GM18867 (cell line): ENCODE measurements around the gene EHMT2.
"Not testable (repeated sequence)": the region's sequence is repeated elsewhere in the genome, so short reads cannot be mapped to it uniquely, and the experiment has no call there.

Experiments used
- ATAC-seq: cut with Tn5 transposase; IDR thresholded peaks from one replicate; pipeline ENCODE4 v1.9.1; 2021; ENCODE audit warnings: mild to moderate bottlenecking, moderate library complexity; ENCODE audit not compliant: unreplicated experiment

EHMT2 gene

DNA sequence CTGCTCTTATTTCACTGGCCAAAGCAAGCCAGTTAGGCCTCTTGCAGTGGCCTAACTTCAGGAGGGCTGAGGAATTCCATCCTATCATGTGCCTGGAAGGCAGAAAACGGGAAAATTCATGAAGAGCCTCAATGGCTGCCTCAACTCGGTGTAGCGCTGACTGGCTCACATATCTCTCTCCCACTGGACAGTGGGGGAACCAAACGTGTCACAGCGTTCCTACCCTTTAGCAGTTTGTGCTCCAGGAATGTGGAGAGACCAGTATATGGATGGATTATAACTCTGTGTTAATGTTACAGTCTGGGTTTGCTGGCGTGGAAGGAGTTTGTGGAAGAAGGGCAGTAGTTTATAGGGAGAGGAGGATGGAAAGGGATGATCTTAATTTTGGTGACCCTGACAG lies 18.3 kb upstream of the EHMT2 start:
- ATAC-seq = no peak

DNA sequence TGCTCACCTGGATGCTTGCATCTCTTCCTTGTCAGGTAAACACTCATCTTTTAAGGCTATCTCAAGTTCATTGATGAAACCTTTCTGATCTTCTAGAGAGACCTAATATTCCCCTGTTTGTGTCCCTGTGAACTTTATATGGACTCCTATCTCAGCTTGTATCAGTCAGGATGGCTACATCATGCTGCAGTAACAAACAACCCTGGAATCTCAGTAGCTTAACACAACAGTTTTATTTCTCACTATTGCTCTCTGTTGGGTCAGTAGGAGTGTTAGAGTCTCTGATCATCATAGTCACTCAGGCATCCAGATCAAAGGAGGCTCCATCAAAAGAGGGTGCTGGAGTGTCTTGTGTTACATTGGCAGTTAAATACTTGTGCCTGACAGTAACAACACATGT lies 17.9 kb upstream of the EHMT2 start:
- ATAC-seq = no peak

DNA sequence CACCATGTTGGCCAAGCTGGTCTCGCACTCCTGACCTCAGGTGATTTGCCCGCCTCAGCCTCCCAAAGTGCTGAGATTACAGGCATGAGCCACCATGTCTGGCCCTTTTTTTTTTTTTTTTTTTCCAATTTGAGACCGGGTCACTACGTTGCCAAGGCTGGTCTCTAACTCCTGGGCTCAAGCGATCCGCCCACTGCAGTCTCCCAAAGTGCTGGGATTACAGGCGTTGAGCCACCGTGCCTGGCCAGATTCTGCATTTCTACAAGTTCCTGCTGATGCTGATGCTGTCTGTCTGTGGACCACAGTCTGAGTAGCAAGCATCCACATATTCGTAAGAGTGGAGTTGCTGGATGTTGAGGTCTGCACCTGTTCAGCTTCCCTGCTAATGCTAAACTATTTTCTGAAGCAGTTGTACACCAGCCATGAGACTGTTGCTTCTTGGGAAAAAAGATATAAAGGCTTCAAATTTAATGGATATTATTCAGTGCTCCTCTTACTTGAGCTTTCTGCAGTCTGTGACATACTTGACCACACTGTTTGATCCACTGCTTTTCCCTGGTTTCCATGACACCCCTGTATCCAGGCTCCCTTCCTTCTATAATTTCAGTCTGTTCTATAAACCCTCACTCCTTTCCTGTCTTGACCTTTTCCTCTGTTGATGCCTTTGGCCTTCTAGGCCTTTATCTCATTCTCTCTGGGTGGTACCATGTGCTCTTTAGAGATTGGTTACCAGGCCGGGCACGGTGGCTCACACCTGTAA lies 14.5 kb upstream of the EHMT2 start:
- no peak for ATAC-seq

DNA sequence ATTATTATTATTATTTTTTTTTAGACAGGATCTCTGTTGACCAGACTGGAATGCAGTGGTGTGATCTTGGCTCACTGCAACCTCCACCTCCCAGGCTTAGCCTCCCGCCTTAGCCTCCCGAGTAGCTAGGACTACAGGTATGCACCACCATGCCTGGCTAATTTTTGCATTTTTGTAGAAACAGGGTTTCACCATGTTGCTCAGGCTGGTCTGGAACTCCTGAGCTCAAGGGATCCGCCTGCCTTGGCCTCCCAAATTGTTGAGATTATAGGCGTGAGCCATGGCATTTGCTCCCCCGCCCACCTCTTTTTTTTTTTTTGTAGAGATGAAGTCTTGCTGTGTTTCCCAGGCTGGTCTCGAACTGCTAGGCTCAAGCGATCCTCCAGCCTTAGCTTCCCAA lies 11.8 kb upstream of the EHMT2 start:
- ATAC-seq = not testable (repeated sequence)

DNA sequence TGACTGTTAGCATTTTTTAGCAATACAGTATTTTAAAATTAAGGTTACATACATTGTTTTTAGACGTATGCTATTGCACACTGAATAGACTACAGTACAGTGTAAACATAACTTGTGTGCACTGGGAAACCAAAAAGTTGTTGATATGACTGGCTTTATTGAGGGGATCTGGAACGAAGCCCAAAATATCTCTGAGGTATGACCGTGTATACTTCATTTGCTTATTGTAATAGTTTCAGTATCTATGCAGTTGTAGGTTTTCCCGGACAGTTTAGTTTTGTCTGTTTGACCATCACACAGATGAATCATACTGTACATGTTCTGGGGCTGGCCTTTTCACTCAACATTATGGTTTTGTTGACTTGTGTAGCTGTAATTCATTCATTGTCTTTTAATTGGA lies 11.3 kb upstream of the EHMT2 start:
- peak; percentile 83 for ATAC-seq

DNA sequence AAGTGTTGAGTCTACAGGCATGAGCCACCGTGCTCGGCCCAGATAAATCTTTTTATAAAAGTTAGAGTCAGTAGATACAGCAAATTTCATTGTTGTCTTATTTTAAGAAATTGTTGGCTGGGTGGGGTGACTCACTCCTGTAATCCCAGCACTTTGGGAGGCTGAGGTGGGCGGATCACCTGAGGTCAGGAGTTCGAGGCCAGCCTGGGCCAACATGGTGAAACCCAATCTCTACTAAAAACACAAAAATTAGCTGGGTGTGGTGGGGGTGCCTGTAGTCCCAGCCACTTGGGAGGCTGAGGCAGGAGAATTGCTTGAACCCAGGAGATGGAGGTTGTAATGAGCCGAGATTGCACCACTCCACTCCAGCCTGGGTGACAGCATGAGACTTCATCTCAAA lies 10.8 kb upstream of the EHMT2 start:
- ATAC-seq = not testable (repeated sequence)

DNA sequence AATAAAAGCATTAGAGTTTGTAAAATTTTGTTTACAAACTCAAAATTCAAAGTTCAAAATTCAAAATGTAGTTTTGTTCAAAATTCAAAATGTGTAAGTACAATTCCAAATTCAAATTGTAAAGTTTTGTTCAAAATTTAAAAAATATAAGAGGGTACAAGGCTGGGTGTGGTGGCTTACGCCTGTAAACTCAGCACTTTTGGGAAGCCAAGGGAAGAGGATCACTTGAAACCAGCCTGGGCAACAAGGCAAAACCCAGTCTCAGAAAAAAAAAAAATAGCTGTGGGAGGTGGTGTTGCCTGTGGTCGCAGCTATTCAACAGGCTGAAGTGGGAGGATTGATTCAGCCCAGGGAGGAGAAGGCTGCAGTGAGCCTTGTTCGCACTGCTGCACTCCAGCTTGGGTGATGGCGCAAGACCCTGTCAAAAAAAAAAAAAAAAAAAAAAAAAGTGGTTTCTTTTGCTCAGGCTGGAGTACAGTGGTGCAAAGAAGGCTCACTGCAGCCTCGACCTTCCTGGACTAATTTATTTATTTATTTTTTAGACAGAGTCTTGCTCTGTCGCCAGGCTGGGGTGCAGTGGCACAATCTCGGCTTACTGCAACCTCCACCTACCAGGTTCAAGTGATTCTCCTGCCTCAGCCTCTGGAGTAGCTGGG lies 9.8 kb upstream of the EHMT2 start:
- ATAC-seq = no peak

DNA sequence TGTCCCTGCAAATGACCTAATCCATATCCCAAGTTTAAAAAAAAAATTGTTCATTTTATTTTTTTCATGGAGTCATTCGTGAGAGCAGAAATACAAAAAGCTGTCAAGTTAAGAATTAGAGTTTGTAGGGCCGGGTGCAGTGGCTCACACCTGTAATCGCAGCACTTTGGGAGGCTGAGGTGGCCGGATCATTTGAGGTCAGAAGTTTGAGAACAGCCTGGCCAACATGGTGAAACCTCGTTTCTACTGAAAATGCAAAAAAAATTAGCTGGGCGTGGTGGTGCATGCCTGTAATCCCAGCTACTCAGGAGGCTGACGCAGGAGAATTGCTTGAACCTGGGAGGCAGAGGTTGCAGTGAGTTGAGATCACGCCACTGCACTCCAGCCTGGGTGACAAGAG lies 9.2 kb upstream of the EHMT2 start:
- not testable (repeated sequence) for ATAC-seq

DNA sequence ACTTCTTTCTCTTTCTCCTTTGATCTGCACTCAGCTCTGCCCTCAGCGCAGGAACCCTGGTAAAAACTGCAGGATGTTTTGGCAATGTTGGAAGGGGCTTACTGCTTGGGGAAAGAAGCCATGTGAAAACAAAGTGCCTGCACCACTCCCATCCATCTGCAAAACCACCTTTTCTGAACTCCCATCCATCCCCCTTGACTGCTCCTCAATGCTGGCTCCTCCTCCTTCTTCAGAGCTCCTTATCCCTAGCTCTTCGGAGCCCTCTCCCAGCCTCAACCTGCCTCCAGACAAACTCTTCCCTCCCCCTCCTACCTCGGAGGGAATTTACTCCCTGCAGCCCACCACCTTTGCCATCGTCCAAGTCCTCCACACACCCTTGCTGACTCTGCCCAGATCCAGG lies 8.6 kb upstream of the EHMT2 start:
- no peak for ATAC-seq

DNA sequence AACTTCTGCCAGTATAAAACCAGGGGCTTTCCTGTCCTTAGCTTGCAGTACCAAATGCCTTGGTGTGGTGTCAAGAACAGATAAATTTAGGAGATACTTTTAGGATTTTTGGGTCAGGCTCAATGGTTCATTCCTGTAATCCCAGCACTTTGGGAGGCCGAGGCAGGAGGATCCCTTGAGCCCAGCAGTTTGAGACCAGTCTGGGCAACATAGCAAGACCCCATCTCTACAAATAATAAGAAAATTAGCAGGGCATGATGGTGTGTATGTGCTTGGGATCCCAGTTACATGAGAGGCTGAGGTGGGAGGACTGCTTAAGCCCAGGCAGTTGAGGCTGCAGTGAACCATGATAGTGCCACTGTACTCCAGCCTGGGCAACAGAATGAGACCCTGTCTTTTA lies 7.5 kb upstream of the EHMT2 start:
- no peak for ATAC-seq

DNA sequence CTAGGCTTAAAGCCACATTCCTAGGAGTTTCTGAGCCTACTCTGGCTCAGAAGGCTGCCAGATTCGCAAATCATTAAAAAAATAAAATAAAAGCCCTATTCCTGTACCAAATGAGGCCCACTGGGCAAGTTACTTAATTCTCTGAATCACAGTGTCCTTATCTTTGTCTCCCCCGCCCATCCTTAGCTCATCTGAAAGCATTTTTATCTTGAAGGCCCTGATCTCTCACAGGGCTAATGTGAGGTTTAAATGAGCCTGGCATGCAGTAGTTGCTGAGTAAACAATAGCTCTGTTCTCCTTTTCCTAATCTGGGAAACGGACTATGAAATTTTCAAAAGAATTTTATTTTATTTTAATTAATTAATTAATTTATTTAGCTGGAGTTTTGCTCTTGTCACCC lies 6.5 kb upstream of the EHMT2 start:
- no peak for ATAC-seq

DNA sequence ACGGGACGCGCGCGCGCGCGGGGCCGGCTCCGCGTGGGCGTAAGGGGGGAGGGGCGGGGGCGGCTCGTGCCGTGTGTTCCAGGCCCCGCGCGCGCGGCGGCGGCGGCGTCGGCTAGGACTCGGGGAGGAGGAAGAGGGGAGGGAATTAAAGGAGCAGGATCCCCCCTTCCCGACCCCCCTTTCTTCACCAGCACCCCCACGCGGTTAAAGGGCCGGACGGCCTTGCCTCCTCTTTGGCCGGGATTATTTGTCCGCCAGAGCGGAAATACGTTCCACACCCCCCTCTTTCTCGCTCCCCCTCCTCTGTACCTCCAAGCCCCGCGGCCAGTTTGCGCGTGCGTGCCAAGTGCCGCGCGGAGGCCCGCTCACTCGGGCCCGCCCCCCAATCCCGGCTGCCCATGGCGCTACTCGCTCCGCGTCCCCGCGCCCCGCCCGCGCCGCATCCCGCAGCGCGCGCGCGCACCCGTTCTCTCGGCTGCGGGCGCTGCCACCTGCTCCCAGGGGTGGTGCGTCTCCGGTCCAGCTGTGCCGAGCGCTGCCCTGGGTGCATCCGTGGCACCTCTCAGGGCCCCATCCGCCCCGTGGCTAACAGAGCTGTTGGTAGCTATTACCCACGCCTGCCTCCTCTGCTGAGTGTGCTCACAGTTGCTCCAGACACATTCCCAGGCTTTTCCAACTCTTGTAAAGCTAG lies 4.6 kb upstream of the EHMT2 start, which contains the start of gene ZBTB12:
ZBTB12 (minus strand) TSS at position 134 of the 691 bp plus-strand sequence. CDS start 781 bp downstream, outside the sequence.
- peak; percentile 55 for ATAC-seq

DNA sequence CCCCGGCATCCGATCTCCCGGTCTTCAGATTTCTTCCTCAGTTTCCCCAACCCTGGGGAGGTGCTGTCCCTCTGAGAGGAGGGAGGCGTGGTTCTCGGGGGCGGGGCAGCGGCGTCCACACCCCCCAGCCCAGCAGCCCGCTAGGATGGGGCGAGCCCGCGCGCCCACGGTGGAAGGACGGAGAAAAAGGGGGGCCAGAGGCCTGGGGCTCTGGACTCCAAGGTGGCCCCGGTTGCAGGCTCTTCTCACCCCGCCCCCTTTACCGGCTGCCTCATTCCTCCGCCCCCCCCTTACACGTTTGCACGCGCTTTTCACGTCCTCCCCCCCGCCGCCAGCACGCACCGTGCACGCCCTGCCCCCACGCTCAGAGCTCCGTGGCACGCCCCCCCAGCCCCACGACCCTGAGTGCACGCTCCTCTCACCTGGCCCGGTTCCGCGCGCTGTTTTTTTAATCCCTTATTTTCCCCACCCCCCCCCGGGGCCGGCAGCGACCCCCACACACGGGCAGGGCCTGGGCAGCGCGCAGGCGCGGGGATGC lies 4.0 kb upstream of the EHMT2 start:
- ATAC-seq = no peak

DNA sequence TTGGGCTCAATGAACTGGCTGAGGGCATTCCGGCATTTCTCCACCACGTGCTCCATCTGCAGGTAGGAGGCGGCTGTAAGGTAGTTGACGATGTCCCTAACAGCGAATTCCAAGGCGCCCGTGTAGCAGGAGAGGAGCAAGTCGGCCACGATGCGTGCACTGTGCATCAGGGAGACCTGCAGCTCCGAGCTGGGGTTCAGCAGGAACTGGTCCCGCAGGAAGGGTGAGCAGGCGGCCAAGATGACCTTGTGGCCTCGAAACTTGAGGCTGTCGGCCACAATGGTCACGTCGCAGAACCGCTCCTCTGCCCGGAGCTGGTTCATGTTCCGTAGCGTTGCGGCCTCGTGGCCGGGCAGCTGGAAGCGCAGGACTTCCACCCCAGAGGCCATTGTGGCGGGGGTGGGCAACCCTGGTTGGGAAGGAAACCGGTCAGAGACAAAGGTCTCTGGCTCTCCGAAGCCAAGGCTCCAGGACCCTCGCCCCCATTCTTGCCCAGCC lies 3.5 kb upstream of the EHMT2 start:
- no peak for ATAC-seq

DNA sequence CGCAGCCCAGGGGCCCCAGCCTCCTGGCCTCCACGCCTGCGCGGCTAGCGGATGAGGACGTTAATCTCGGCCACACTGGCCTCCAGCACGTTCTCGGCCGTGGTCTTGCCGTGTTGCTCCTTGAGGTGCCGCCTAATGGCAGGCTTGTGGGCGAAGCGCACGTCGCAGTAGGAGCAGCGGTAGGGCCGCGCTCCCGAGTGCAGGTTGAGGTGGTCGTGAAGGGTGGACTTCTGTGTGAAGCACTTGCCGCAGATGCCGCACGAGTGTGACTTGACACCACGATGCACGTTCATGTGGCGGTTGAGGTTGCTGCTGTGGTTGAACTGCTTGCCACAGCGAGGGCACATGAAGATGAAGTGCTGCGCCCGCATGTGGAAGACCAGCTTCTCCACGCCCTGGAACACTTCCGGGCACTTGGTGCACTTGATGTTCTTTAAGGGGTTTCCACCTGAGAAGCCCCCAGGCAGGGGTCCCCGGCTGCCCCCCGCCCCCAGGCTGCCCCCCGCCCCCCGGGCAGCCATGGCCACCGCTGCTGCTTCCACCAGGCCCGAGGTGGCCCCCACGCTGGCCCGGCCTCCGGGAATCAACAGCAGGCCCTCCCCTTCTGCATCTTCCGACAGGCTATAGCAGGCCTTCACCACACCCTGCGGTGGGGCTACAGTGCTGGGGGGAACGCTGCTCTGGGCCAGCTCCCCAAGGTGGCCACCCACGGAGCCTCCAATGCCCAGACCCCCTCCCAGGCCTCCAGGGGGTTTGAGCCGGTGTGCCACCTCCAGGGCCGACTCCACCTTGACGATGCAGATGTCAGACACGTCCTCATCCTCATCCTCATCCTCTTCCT lies 2.6 kb upstream of the EHMT2 start:
- no peak for ATAC-seq

DNA sequence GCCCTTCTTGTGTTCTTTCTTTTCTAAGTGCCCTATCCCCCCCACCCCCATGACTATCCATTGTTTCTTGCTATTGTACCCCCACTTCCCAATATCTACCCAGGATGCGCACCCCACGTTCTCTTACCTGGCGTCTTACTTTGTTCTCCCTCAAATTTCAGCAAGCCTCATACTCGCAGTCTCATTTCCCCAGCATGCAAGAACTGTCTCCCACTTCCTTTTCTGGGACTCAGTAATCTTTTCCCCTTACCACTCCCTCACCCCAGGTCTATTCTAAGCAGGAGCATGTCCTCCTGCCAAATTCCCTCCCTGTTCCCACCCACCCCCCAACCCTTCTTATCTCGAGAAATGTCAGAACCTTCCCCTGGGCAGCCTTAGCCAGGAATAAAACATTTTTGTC lies 1.7 kb upstream of the EHMT2 start:
- ATAC-seq = no peak

DNA sequence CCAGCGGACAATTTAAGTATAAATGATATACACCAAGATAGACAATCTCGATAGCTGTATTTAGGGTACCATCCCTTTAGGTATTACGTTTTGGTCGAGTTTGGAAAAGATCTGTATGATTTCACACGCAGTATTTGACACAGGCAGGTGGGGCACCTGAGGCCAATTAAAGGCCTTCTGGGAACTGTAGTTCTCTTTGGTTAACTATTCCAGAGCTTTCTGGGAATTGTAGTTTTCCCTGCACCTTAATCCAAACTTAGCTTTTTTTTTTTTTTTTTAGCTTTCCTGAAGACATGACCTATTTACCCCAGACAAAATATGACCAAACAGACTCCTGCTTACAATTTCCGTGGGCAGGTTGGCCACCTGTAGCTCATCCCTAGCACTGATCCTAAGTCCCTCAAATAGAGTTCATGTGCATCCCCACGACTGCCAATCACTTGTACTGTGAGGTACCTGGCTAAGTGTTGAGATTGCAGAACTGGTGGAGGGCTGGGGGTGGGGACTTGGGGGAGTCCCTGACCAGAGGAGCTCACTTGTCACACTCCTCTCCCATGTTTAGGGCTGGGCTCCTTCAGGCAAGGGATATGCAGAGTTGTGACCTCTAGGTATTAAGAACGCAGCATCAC lies 999 bp upstream of the EHMT2 start:
- ATAC-seq = no peak

DNA sequence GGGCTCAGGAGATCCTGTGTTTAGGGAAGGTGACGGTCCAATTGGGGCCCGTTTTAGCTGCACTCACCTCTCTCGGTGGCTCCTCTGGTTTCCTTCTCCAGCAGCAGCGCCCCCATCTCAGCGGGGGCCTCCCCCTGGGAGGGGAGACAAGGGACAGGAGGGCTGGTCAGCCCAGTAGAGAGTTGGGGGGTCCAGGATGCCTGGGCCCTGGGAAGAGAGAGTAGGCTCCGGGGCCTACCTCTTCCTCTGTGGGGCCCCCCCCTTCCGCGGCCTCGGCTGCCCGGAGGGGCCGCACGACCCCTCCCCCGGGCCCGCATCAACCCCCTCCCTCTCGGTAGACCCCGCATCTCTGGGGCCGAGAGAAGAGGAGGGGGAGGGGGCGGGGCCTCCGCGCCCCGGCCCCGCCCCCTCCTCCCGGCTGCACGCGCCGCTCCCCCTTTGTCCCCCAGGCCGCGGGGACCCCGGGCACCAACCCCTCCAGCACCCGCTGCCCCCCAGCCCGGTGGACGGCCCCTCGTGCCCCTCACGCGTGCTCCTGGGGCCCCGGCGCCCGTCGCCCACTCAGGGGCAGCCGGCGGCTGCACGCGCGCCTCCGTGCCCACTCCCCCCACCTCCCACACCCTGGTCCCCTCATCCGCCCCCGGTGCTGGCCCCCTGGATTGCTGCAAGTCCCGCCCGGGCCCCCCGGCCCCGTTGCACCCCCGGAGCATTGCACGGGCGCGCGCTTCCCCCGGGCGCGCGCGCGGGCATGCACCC lies 464 bp downstream of the EHMT2 start:
- peak; percentile 5 for ATAC-seq

DNA sequence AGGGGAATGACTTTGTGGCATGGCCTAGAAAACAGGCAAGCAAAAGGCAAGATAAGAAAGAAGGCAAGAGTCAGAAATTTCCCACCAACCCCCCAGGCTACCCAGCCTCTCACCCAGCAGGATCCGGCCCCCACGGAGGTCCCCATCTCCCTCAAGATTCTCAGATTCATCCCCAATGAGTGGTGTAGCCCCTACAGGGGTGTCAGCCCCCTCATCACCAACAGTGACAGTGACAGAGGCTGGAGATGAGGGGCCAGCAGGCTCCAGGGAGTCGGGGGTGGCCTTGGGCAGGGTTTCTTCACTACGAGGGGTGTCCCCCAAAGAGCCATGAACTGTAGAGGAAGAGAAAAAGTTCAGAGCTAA lies 1.0 kb downstream of the EHMT2 start:
- ATAC-seq = no peak

DNA sequence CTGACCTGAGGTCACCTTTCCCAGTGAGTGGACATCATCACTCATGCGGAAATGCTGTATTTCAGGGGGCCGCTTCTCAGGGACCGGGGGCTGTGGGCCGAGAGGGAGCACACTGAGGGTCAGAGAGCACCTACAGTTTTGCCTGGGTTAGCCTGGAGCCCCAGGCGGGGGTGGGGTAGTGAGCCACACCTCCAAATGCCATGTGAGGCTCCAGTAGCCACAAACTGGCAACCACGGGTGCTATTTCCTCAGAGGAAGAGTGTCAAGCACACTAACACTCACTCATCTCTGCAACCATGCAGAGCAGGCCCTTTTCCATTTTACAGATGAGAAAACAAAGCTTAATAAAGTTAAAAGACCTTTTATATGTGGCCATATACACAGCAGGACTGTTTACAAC lies 4.7 kb downstream of the EHMT2 start:
- ATAC-seq = no peak
